Uterus (tissue), 2 donors: ENCODE data around the gene HBEGF.

Source experiments
- CTCF ChIP-seq, 4 experiments: fragments of 200-600 bp in 2 of 4; fragments of 450-650 bp in 2 of 4; sonication (generic) in 2 of 4; IDR thresholded peaks; one replicate each; pipeline ENCODE4 v1.5.1; 2016 to 2019; ENCODE audit warnings: antibody characterized with exemption in 4 of 4, mild to moderate bottlenecking in 2 of 4, moderate library complexity in 1 of 4
- POLR2A ChIP-seq, 2 donors: fragments of 450-650 bp; IDR thresholded peaks; one replicate each; pipeline ENCODE4 v1.6.1; 2016; ENCODE audit warnings: antibody characterized with exemption in 2 of 2, mild to moderate bottlenecking in 1 of 2, moderate library complexity in 1 of 2

DNA sequence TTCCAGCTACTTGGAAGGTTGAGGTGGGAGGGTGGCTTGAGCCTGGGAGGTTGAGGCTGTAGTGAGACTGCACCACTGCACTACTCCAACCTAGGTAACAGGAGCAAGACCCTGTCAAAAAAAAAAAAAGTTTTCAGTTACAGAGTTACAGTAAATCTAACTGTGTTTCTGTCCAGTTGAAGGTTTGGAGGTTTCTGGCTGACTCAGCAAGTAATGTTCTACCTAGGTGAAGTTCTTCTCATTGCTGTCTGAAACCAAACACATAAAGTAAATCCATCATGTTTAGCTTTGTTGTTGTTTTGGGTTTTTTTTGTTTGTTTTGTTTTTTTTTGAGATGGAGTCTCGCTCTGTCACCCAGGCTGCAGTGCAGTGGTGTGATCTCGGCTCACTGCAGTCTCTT is 47.3 kb upstream of the HBEGF start:
- no peak for TF ChIP-seq CTCF (IDR thresholded peaks at IDR 0.05)
- TF ChIP-seq POLR2A (IDR thresholded peaks at IDR 0.05): no peak
